Nucleus accumbens (tissue), 56 donors: ENCODE measurements around the gene KLF17.
"Not testable (repeated sequence)": the region's sequence is repeated elsewhere in the genome, so short reads cannot be mapped to it uniquely, and the experiment has no call there.

ENCODE experiments used
- DNase-seq, 56 donors: peaks; one replicate each; lab custom pipeline; 2025; lab: John Stamatoyannopoulos, UW

KLF17 gene

DNA sequence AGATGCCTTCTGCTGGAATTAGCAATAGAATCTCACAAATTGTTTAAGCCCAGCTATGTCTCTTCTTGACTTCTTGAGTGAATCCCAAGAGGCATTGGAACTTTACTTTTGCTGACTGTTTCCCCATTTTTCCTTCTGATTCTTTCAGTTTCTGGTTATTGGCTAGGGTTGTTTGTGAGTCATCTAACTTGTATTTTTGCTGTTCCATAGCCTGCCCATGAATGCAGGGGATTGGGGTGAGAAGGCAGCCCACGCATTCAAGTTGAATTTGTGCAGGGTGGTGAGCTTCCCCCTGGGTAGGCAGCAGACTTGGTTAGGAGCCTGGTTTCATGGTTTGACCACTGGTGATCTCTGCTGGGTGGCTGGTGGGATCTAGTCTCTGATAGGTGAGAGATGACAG lies 10.4 kb upstream of the KLF17 start:
- no peak for DNase-seq

DNA sequence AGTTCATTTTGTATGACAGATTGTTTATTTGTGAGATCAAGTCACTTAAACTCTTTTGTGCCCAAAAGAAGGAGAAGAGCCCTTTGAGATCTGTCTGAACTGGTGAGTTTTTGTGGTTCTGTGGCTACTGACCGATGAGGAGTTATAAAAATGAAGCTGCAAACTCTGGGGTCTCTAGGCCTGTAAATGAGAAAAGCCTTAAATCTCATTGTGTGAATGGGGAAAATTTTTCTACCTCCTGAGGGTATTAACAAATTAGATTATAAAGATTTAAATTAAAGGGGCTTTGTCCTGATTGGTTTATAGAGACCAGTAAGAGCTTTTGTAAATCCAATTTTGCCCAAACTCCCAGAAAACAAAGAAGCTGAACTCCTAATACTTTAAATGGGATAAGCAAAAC lies 9.7 kb upstream of the KLF17 start:
- DNase-seq: no peak

DNA sequence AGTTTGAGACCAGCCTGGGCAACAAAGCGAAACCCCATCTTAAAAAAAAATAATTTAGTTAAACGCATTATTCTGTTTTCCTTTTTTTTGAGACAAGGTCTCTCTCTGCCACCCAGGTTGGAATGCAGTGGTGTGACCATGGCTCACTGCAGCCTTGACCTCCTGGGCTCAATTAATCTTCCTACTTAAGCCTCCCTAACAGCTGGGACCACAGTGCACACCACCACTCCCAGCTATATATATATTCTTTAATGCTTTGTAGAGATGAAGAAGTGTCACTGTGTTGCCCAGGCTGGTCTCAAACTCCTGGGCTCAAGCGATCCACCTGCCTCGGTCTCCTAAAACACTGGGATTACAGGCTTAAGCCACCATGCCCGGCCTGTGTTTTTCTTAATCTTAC lies 7.7 kb upstream of the KLF17 start:
- DNase-seq: no peak

DNA sequence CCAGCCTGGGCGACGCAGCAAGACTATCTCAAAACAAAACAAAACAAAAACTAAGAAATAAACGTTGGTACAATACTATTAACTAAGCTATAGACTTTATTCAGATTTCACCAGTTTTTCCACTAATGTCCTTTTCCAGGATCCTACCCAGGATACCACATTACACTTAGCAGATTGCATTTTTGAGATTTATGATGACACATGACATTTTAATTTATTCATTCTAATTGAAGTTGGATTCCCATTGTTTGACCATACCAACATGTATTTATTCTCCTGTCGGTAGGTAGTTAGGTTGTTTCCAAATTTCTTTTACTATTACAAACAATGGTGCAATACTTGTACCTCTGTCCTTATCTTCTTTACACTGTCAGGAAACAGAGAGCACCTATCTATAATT lies 6.8 kb upstream of the KLF17 start:
- no peak for DNase-seq

DNA sequence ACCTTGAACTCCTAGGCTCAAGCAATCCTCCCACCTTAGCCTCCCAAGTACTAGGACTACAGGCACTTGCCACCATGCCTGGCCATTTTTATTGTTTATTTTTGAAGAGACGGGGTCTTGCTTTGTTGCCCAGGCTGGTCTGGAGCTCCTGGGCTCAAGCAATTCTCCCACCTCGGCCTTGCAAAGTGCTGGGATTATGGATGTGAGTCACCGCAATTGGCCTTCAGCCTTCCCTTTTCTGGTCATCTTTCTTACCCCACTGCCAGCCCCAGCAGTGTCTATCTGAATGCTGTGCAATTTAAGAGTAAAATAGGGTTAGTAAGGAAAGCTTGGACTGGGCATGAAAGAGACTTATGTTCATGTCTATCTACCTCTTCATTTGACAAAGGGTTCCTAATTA lies 6.1 kb upstream of the KLF17 start:
- DNase-seq: no peak

- no peak for DNase-seq
Observed at GRCh38 chr1:44113095-44113609, 5.5 kb upstream of the KLF17 start.

- DNase-seq: no peak
Observed at GRCh38 chr1:44114098-44114497, 4.5 kb upstream of the KLF17 start.

DNA sequence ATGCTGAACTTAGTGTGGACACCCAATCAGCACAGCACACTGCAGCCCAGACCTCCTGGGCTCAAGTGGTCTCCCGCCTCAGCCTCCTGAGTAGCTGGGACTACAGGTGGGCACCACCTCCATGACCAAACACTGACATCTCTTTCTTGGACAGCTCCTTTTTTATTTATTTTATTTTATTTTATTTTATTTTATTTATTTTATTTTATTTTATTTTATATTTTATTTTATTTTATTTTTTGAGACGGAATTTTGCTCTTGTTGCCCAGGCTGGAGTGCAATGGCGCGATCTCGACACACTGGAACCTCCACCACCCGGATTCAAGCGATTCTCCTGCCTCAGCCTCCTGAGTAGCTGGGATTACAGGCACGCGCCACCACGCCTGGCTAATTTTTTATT lies 1.3 kb upstream of the KLF17 start:
- DNase-seq: not testable (repeated sequence)

DNA sequence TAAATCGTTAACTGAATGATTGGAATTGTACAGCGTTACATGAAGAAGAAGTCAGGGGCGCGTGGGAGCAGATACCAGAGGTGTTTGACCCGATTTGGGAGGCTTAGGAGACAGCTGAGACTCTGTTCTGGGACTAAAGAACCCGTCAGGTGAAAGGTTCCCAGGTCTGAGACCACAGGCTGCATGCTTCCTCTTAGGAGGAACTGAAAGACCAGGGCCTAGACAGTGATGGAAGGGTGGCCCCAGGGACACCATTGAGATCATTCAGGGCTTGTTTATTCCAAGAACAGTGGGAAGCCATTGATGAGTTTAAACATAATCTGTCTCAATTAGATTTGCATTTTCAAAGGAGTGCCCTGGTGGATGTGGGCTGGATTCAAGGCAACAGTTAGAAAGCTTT lies 904 bp downstream of the KLF17 start:
- DNase-seq: no peak

- no peak for DNase-seq
Observed at GRCh38 chr1:44120398-44120949, 1.9 kb downstream of the KLF17 start.

GRCh38 chr1:44129616-44130500 lies 11.2 kb downstream of the KLF17 start:
- DNase-seq: no peak

GRCh38 chr1:44131411-44131810 lies 12.8 kb downstream of the KLF17 start:
- no peak for DNase-seq

GRCh38 chr1:44134071-44134920 lies 15.7 kb downstream of the KLF17 start:
- DNase-seq: no peak

GRCh38 chr1:44135886-44136285 lies 17.3 kb downstream of the KLF17 start:
- DNase-seq: no peak

DNA sequence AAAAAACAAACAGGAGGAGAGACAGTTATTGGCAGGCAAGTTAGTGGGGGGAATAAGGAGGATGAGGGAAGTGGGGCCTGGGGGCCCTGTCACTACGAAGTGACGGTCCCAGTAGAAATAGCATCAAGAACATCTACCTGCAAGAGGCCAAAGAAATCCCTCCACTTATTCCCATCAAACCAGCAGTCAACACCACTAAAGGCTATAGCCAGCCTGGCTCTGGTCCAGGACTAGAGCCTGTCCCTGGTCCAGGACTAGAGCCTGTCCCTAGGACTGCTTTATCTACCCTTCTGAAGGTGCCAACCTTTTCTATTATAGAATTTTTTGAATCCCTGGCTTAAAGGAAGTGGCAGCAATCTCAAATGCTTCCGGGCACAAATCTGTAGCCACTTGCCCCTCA lies 19.6 kb downstream of the KLF17 start:
- no peak for DNase-seq

DNA sequence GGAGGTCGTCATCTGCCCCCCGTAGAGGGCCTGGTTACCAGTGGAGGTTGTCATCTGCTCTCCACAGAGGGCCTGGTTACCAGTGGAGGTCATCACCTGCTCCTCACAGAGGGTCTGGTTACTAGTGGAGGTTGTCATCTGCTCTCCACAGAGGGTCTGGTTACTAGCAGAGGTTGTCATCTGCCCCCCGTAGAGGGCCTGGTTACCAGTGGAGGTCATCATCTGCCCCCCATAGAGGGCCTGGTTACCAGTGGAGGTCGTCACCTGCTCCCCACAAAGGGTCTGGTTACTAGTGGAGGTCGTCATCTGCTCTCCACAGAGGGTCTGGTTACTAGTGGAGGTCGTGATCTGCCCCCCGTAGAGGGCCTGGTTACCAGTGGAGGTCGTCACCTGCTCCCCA lies 20.9 kb downstream of the KLF17 start:
- DNase-seq: not testable (repeated sequence)

GRCh38 chr1:44141531-44141930 lies 22.9 kb downstream of the KLF17 start, which contains the start of gene KLF18:
Gene KLF18, minus strand, starts transcription at chr1:44141631. Its CDS starts 0 bp downstream, at chr1:44141631.
- DNase-seq: no peak

GRCh38 chr1:44144962-44145756 lies 26.5 kb downstream of the KLF17 start:
- no peak for DNase-seq

DNA sequence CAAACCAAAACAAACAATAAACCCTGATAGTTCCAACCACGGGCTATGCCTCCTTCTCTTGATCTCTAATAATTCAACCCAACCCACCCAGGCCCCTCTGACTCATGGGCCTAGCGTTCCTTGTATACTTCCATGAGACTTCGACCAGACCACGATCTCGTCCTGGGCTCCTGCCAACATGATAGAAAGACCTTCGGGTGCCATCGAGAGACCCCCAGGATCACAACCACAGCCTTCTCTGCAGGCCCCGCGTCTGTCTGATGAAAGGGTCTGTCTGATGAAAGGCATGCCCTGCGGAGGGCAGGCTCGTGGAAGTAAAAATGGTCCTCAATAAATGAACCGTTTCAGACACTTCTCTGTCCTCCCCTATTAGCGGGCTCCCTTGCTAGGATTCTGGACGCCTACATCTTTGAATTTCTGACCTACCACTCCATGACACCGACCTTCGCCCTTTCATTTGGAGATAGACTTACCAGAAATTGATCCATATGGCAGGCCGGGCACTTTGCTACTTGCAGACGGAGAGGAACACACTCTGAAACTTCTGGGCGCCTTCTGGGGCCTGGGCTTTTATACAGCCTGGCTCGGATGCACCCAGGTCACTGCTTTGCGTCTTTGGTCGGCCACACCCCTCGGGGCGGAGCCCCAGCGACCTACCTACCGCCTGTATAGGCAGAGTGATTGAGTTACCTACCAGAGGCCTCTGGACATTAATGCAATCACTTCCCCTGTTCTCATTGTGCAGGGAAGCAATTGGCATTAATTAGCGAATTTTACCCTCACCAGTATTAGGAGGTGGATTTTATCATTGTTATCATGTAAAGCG lies 28.1 kb downstream of the KLF17 start:
- no peak for DNase-seq
